HepG2 (cell line): ENCODE measurements around the gene TTC6. TPM values are rescaled to one million over a fixed set of nuclear protein-coding genes. Genes with fewer than 3 reads are reported as not detected.

ENCODE experiments used
- AHR ChIP-seq: IDR thresholded peaks from 2 replicates; pipeline ENCODE4 v1.6.1; 2018; ENCODE audit warnings: missing genetic modification reagents, missing compliant biosample characterization
- BATF2 ChIP-seq: sonication (generic); formaldehyde crosslinking; IDR thresholded peaks from 2 replicates; pipeline ENCODE4 v1.8.0; 2022; ENCODE audit warnings: mild to moderate bottlenecking, missing genetic modification reagents, moderate library complexity
- FOXP4 ChIP-seq: sonication (generic); formaldehyde crosslinking; IDR thresholded peaks from 2 replicates; pipeline ENCODE4 v1.4.0; 2020; ENCODE audit warnings: missing genetic modification reagents
- KAT2B ChIP-seq: fragments of 150-350 bp; IDR thresholded peaks from 2 replicates; pipeline ENCODE4 v1.6.1; 2014; ENCODE audit warnings: low read depth, low read length, borderline replicate concordance
- KMT2A ChIP-seq: sonication (generic); formaldehyde crosslinking; IDR thresholded peaks from 2 replicates; pipeline ENCODE4 v1.4.0; 2020; ENCODE audit warnings: missing genetic modification reagents
- NFKBIZ ChIP-seq: IDR thresholded peaks from 2 replicates; pipeline ENCODE4 v1.6.1; 2018; ENCODE audit warnings: missing genetic modification reagents, missing compliant biosample characterization
- NR1H2 ChIP-seq: sonication (generic); formaldehyde crosslinking; IDR thresholded peaks from 2 replicates; pipeline ENCODE4 v1.8.1; 2022; ENCODE audit warnings: low read depth, missing genetic modification reagents, borderline replicate concordance
- POLR2AphosphoS5 ChIP-seq: IDR thresholded peaks from 2 replicates; pipeline ENCODE4 v1.6.1; 2012; ENCODE audit warnings: low read depth, low read length
- RBM39 ChIP-seq: fragments of 200-400 bp; formaldehyde crosslinking; IDR thresholded peaks from one replicate; pipeline ENCODE4 v1.6.1; 2018; ENCODE audit warnings: antibody characterized with exemption, mild to moderate bottlenecking, low read depth, low read length; ENCODE audit not compliant: poor library complexity, severe bottlenecking
- SMAD1 ChIP-seq: sonication (generic); formaldehyde crosslinking; IDR thresholded peaks from 2 replicates; pipeline ENCODE4 v1.4.0; 2020; ENCODE audit warnings: missing genetic modification reagents, low read depth, mild to moderate bottlenecking, borderline replicate concordance
- TCF7 ChIP-seq: sonication (generic); IDR thresholded peaks from 2 replicates; pipeline ENCODE4 v1.6.1; 2016; ENCODE audit warnings: antibody characterized with exemption, low read depth
- XBP1 ChIP-seq: sonication (generic); formaldehyde crosslinking; IDR thresholded peaks from 2 replicates; pipeline ENCODE4 v1.5.0; 2020; ENCODE audit warnings: missing genetic modification reagents
- ZC3H4 ChIP-seq: sonication (generic); formaldehyde crosslinking; IDR thresholded peaks from 2 replicates; pipeline ENCODE4 v1.4.0; 2020; ENCODE audit warnings: missing genetic modification reagents, borderline replicate concordance
- ZFP1 ChIP-seq: IDR thresholded peaks from 2 replicates; pipeline ENCODE4 v1.6.1; 2016
- ZNF281 ChIP-seq: sonication (generic); formaldehyde crosslinking; IDR thresholded peaks from 2 replicates; pipeline ENCODE4 v1.4.0; 2020; ENCODE audit warnings: missing genetic modification reagents, borderline replicate concordance
- ZNF687 ChIP-seq: sonication (generic); formaldehyde crosslinking; IDR thresholded peaks from 2 replicates; pipeline ENCODE4 v1.5.1; 2020; ENCODE audit warnings: mild to moderate bottlenecking, missing genetic modification reagents, moderate library complexity
- polyA plus RNA-seq, 8 experiments: library from polyadenylated mRNA; depleted of rRNA in 3 of 8; stranded (reverse) in 7 of 8; unstranded in 1 of 8; fragments of >200 nt; fragmentation: Illumina TruSeq in 4 of 8; extraction: Trizol in 4 of 8; gene quantifications; 2 replicates each; pipeline versions ENCODE4 v1.2.1 to v1.2.3, GENCODE V29; 2011 to 2016; ENCODE audit warnings: low read depth in 4 of 8, missing spikeins in 1 of 8, mixed read lengths in 1 of 8; ENCODE audit not compliant: insufficient read depth in 1 of 8
- total RNA-seq, 5 experiments: library from RNA; depleted of rRNA; stranded (reverse); fragments of >200 nt; fragmentation: Illumina TruSeq; extraction: Trizol; gene quantifications; 2 replicates each; pipeline ENCODE4 v1.2.3, GENCODE V29; 2016; ENCODE audit warnings: low read depth in 1 of 5

TTC6 gene
- total and polyA plus RNA-seq, 2 of the 13 experiments (the other 11 are each of a cell fraction or from before 2014, with no cell fraction given) = 9.3 to 27.4 TPM

DNA sequence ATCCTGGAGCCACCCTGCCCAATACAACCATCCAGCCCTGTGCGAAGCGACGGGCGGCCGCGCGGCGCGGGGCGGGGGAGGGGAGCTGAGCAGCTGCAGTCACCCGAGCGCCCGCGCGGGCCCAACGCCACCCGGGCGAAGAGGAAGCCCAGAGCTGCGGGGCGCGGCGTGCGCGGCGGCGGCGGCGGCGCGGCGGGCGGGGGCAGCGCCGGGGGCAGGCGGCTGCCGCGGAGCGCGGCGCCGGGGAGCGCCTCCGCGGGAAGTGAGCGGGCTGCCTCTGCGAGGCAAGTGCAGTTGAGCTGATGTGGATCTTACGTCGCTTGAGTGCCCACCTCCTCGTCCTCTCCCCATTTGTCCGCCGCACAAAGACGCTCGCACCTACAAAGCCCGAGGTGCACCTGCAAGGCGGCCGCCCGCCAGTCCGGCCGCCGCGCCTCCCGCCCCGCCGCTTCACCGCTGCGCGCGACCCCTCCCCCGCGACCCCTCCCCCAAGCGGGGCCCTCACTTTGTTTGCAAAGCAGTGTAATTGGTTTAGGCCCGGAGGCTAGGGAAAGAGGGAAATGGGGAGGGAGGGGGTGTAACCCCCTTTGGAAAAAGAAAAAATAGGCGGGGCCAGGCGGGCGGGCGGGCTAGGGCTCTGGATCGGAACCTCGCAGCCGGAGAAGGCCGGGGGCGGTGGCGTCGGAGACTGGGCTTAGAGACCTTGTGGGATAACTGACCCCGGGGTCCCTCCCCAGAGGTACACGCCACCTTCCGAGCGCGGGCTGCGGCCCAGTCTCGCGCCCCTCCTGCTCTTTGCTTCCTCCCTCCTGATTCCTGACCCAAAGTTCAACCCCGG, at the start of gene TTC6, which contains the start of gene FOXA1 (continued):
- no peak; the same call in 1 of the 2 replicates for TF ChIP-seq NFKBIZ (CRISPR knock-in tag)
- no peak for TF ChIP-seq ZFP1 (CRISPR knock-in tag)
- TF ChIP-seq ZNF281 (CRISPR knock-in tag) = peak; percentile 96
- TF ChIP-seq BATF2 (CRISPR knock-in tag) = no peak
- no peak; the same call in 1 of the 2 replicates for TF ChIP-seq XBP1 (CRISPR knock-in tag)
- peak; percentile 38; the same call in 1 of the 2 replicates for TF ChIP-seq TCF7
- no peak; the same call in 1 of the 2 replicates for TF ChIP-seq AHR
- peak; percentile 73 for TF ChIP-seq KMT2A
- no peak for TF ChIP-seq RBM39
- no peak for TF ChIP-seq NR1H2 (CRISPR knock-in tag)
- peak; percentile 64; the same call in 1 of the 2 replicates for TF ChIP-seq FOXP4 (CRISPR knock-in tag)
- no peak for TF ChIP-seq KAT2B
- TF ChIP-seq SMAD1 (CRISPR knock-in tag) = 0 out of 2 replicates have a peak, but pooled peaks have one; percentile 15
- peak; percentile 45; the same call in 1 of the 2 replicates for TF ChIP-seq ZNF687 (CRISPR knock-in tag)
- peak; percentile 76; the same call in 1 of the 2 replicates for TF ChIP-seq ZC3H4 (CRISPR knock-in tag)
- TF ChIP-seq POLR2AphosphoS5 = peak; percentile 86
